A204.1 (cell line): ENCODE data around the gene MBLAC1.

Experiments
- FAIRE-seq: peaks from 2 replicates; lab custom pipeline; 2012; peaks lifted over from hg19 to GRCh38; lab: Jason Lieb, UNC

MBLAC1 gene

GRCh38 chr7:100126931-100127865 is at the start of gene MBLAC1:
MBLAC1 (plus strand) TSS chr7:100126967; CDS start chr7:100127396, 429 bp downstream.
- FAIRE-seq: no peak

DNA sequence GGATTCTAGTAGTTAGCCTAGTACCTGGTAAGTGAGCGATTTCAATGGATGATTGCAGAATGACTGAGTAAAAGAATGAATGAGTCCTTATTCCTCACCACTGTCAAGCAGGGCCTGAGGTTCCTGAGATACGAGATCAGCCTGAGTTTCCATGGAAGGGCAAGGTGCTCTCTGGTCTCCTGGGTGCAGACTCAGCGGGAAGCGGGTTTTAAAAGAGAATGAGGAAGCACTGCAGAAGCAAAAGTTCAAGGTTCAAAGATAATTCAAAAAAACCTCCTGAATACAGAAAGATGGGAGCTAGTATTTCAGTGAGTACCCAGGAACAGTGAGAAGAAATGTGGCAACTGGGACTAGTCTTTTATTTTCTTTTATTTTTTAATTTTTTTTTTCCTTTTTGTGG is 49.6 kb upstream of the MBLAC1 start:
- no peak for FAIRE-seq

- no peak for FAIRE-seq
Measured at GRCh38 chr7:100079024-100079560, 47.7 kb upstream of the MBLAC1 start.

GRCh38 chr7:100080907-100081534 is 45.7 kb upstream of the MBLAC1 start:
- no peak for FAIRE-seq

DNA sequence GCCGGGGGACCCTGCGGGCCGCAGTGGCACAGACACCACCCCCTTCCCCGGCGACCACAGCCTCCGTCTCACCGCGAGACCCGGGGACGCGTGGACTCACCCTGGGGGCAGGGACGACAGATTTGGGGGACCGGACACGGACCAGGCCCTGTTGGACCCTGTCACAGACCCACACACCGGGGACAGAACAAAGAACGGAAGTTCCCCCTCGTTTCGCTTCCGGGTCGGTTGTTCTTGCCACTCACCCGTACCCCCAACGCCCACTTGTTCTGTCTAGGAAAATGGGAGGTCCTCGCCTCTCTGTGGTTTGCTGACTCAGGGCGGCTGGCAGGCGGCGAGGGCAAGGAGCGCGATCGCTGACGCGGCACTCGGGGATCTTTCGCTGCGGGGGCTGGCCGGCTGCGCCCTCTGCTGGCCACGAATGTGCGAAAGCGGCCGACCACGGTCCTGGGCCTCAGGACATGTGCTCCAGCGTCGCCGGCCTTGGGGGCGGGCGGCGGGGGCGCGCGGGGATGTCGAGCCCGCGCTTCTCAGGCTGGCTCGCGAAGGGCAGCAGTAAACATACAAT is 45.1 kb upstream of the MBLAC1 start, which contains the start of gene ZNF3:
ZNF3 (minus strand) TSS at position 189 of the 568 bp plus-strand sequence. CDS start 4,366 bp downstream, outside the sequence.
- FAIRE-seq: peak; percentile 98

DNA sequence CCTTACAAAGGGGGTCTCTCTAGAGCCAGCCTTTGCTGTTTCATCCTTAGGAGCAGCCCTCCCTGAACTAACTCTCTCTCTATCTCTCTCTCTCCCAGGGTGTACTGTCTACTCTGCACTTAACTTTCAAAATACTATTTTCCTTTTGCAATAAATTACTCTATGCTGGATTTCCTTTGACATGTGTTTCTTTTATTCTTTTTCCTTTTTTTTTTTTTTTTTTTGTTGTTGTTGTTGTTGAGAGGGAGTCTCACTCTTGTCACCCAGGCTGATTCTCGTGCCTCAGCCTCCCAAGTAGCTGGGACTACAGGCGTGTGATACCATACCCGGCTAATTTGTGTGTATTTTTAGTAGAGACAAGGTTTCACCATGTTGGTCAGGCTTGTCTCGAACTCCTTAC is 43.8 kb upstream of the MBLAC1 start:
- no peak for FAIRE-seq

DNA sequence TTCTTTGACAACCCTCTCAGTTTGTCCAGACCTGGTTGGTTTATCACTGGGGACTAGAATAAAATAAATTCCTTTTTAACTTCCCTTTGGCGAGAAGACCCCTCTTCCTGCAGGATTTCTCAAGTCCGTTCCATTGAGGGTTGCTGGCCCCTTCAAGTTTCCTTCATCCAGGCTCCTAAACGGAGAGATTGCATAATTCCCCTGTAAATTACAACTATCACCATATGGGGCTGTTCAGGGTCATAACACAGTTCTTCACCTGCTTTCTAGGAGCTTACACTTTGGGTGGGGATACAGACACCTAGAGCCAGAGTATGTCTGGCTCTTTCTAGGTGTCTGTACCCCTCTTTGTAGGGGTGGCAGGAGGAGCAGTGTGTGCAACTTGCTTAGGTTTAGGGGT is 41.3 kb upstream of the MBLAC1 start:
- FAIRE-seq: no peak

- FAIRE-seq: peak; percentile 77
Measured at GRCh38 chr7:100087055-100087750, 39.6 kb upstream of the MBLAC1 start.

DNA sequence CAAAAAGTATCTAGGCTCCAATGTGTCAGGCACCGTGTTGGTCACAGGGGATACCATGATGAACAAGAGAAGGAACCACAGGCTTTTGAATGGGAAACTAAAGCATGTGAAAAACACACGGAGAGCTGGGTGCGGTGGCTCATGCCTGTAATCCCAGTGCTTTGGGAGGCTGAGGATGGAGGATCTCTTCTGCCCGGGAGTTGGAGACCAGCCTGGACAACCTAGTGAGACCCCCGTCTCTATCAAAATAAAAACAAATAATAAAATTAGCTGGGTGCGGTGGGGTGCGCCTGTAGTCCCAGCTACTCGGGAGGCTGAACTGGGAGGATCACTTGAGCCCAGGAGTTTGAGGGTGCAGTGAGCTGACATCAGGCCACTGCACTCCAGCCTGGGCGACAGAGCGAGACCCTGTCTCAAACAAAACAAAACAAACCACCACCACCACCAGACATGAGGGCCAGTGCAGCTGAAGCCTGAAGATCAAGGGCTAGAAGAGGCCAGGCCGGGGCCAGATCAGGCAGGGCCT is 38.6 kb upstream of the MBLAC1 start:
- no peak for FAIRE-seq

GRCh38 chr7:100088621-100089457 is 37.9 kb upstream of the MBLAC1 start, which contains the start of gene COPS6:
COPS6 (plus strand) TSS chr7:100088969; CDS start chr7:100088991, 22 bp downstream.
- FAIRE-seq: no peak

DNA sequence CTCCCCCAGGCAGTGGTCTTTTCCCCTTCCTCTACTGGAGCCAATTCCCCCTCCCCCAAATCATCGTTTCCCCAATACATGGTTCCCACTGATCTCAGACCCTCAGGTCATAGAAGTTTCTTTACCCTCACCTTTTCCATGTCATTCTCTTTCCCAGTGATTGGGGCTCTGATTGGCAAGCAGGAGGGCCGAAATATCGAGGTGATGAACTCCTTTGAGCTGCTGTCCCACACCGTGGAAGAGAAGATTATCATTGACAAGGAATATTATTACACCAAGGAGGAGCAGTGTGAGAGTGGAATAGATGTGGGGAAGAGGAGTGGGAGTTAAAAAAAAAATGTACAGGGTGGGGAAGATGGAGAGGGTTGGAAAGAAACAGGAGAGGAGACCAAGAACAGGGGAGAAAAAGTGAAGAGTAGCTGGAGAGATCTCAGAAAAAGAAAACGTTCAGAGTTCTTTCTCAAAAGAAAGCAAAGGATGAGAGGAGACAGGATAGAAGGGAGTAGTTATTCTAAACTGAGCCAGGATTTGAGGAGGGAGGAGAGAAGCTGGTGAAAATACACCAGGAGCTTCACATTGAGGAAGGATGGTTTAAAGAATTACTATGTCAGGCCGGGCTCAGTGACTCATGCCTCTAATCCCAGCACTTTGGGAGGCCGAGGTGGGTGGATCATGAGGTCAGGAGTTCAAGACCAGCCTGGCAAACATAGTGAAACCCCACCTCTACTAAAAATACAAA is 37.1 kb upstream of the MBLAC1 start:
- no peak for FAIRE-seq

- no peak for FAIRE-seq
Measured at GRCh38 chr7:100090527-100091410, 36.0 kb upstream of the MBLAC1 start.

DNA sequence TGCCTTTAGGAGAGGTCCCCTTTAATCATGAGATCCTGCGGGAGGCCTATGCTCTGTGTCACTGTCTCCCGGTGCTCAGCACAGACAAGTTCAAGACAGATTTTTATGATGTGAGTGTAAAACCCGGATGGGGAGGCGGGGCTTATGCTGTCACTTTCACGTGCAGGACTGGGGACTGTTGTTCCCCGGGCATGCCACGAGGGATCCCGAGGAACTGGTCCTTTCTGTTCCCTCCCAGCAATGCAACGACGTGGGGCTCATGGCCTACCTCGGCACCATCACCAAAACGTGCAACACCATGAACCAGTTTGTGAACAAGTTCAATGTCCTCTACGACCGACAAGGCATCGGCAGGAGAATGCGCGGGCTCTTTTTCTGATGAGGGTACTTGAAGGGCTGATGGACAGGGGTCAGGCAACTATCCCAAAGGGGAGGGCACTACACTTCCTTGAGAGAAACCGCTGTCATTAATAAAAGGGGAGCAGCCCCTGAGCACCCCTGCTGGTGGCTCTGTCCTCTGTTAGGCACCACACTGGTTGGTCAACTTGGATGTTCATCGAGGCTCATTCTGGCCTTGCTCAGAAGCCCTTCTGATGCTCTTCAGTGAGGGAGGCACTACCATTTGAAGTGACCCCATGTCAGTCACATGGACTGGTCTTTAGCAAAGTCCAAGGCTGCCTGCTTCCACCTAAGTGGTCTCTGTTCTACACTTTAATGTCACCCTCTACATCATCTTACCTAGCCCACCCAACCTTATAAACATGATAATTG is 35.2 kb upstream of the MBLAC1 start:
- no peak for FAIRE-seq

DNA sequence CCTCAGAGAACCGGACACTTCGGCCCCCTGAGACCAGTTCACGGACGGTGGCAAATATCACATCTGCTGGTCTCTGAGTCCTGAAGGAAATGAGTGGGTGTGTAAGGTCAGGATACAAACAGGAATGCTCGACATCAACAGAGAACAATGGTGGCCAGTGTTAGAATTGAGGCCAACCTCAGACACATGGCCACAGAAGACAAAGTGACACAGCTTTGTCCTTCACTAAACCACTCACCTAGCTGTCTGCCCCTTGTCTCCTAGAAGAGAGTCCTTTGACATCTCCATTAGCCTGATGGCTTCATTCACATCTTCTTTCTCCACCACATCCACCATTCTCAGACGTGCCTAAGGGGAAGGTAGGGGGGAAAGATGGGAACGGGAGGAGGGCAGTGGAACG is 33.7 kb upstream of the MBLAC1 start:
- FAIRE-seq: no peak

- FAIRE-seq: no peak
Measured at GRCh38 chr7:100093498-100093897, 33.3 kb upstream of the MBLAC1 start.

GRCh38 chr7:100093925-100094486 is 32.8 kb upstream of the MBLAC1 start:
- no peak for FAIRE-seq

DNA sequence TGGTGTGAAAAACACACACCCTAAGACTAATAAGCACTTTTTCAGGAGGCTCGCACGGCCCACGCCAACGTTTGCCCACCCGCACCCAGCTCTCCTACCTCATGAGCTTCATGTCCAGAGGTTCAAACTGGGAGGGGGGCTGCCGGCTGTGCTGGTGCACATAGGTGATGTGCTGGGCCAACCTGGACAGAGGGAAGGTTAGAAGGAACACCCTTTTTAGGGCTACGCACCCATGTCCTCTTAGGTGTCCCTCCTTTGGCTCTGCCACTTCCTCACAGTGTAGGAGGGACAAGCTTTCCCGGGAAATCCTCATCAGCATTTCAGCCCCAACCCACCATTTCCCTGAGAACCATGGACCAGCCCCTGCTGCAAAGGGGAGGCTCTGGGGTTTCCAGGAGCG is 31.5 kb upstream of the MBLAC1 start:
- no peak for FAIRE-seq

DNA sequence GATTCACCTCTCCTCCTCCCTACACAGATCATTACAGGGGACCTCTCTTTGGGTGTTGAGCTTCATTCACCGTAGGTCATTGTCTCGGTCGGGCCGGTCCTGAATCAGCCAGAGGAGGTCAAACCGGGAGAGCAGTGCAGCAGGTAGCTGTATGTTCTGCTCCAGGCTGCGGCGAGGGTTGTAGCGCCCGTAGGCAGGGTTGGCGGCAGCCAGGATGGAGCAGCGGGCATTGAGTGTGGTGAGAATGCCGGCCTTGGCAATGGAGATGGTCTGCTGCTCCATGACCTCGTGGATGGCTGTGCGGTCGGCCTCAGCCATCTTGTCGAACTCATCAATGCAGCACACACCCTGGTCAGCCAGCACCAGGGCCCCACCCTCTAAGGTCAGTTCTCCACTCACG is 31.1 kb upstream of the MBLAC1 start:
- FAIRE-seq: no peak
